Measurements from ENCODE around the gene ST3GAL2. TPM values are rescaled to one million over a fixed set of nuclear protein-coding genes. Genes with fewer than 3 reads are reported as not detected.

ST3GAL2 gene
- total RNA-seq, 1 donor from 2014 or later, result 57.4 TPM

GRCh38 chr16:70444249-70445063, 5.6 kb upstream of the ST3GAL2 start:
- H3K27me3 Mint-ChIP-seq, result no peaks in the 10 kb centered on the region

DNA sequence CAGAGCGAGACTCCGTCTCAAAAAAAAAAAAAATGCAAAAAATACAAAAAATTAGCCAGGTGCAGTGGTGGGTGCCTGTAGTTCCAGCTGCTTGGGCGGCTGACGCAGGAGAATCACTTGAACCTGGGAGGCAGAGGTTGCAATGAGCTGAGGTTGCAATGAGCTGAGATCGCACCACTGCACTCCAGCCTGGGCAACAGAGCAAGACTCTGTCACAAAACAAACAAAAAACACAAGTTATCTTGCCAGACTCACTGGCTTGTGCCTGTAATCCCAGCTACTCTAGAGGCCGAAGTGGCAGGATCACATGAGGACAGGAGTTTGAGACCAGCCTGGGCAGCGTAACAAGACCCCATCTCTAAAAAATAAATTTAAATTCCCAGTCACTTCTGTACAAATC, 3.4 kb upstream of the ST3GAL2 start:
- no peak for ATAC-seq (ENCODE audit: low read depth)
- POLR2A ChIA-PET, result interaction anchor here (1.5 to 2.2 kb wide), 2 partner anchors 10 to 12 kb away, joined by 4 to 12 read pairs; no protein-coding TSS in a partner anchor

More at GRCh38 chr16:70444249-70445063, 5.6 kb upstream of the ST3GAL2 start:
- CTCF ChIA-PET, result no interaction called here
- ATAC-seq (ENCODE audit: low read depth) (no peak), DNase-seq (no peak)
- no peak overlapping the region for H3K27ac Mint-ChIP-seq
- TF ChIP-seq CTCF (IDR thresholded peaks at IDR 0.05), result no peak
- intact Hi-C loops (cut with micrococcal nuclease), result no loop called here
- H3K4me3 Mint-ChIP-seq, result no peak overlapping the region
- no peaks in the 10 kb centered on the region for H3K36me3 Mint-ChIP-seq (ENCODE audit: low read depth)
- peaks cover 11% of the 10 kb centered on the region for H3K4me1 Mint-ChIP-seq
- no peaks in the 10 kb centered on the region for H3K9me3 Mint-ChIP-seq
- POLR2A ChIA-PET, result interaction anchor here (1.1 kb wide), 1 partner anchor 63 kb away, joined by 3 read pairs; no protein-coding TSS in a partner anchor

DNA sequence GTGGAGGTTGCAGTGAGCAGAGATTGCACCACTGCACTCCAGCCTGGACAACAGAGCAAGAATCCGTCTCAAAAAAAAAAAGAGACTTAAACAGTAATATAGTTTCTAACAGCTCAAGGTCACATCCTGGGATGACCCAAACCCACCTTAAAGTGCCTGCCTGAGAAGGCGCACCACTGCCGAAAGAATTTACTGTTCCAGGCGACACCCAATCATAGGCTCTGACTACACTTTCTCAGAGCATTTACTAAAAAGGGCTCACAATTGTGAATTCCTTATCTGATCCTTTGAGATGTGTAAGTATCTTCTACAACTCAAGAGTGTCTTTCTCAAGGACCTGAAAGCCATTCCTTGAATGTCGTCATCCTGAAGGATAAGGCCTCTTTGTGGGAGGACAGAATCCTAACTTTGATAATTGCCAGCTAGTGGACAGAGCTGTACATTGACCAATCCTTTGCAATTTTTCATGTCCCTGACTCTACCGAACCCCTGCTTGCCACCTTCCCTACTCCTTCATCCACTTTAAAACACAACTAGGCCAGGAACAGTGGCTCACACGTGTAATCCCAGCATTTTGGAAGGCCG, 2.6 kb upstream of the ST3GAL2 start:
- no peak for TF ChIP-seq CTCF (IDR thresholded peaks at IDR 0.05)
- ATAC-seq (ENCODE audit: low read depth) (no peak), DNase-seq (no peak)
- ChIA-PET POLR2A (interaction anchor here (1.5 to 2.2 kb wide), 2 partner anchors 9 to 12 kb away, joined by 4 to 12 read pairs; no protein-coding TSS in a partner anchor), CTCF (no interaction called here)
- Mint-ChIP-seq H3K36me3 (ENCODE audit: low read depth) (peaks cover 10% of the 10 kb centered on the region), H3K27ac (no peak overlapping the region), H3K27me3 (no peaks in the 10 kb centered on the region), H3K9me3 (no peaks in the 10 kb centered on the region), H3K4me3 (peak overlapping the region; percentile 24), H3K4me1 (peaks cover 25% of the 10 kb centered on the region)
- intact Hi-C loops (cut with micrococcal nuclease), result no loop called here

More for the DNA sequence above, 3.4 kb upstream of the ST3GAL2 start:
- Mint-ChIP-seq H3K27me3 (no peaks in the 10 kb centered on the region), H3K36me3 (ENCODE audit: low read depth) (peaks cover 10% of the 10 kb centered on the region), H3K4me3 (no peak overlapping the region), H3K4me1 (peaks cover 24% of the 10 kb centered on the region), H3K27ac (no peak overlapping the region), H3K9me3 (no peaks in the 10 kb centered on the region)
- DNase-seq, result no peak
- TF ChIP-seq CTCF (IDR thresholded peaks at IDR 0.05), result no peak
- CTCF ChIA-PET, result no interaction called here
- intact Hi-C loops (cut with micrococcal nuclease), result no loop called here

GRCh38 chr16:70440009-70440692, 1.3 kb upstream of the ST3GAL2 start:
- ATAC-seq (ENCODE audit: low read depth), result no peak
- H3K4me1 Mint-ChIP-seq, result peaks cover 30% of the 10 kb centered on the region
- POLR2A ChIA-PET, result interaction anchor here (0.6 to 3.2 kb wide), 7 partner anchors 10 to 93 kb away, joined by 3 to 39 read pairs (median 8); partner anchors contain the start of genes DDX19A and FCSK
- no peak for TF ChIP-seq CTCF (IDR thresholded peaks at IDR 0.05)
- no peak for DNase-seq
- H3K36me3 Mint-ChIP-seq (ENCODE audit: low read depth), result peaks cover 11% of the 10 kb centered on the region
- no peaks in the 10 kb centered on the region for H3K27me3 Mint-ChIP-seq
- intact Hi-C loops (cut with micrococcal nuclease), result no loop called here
- no peaks in the 10 kb centered on the region for H3K9me3 Mint-ChIP-seq
- H3K4me3 Mint-ChIP-seq, result peak overlapping the region; percentile 93
- CTCF ChIA-PET, result interaction anchor here (1.3 kb wide), 1 partner anchor 60 kb away, joined by 4 read pairs; no protein-coding TSS in a partner anchor
- H3K27ac Mint-ChIP-seq, result no peak overlapping the region

Measured in activated B cell treated with CpG ODN at 0.5 μM for 24 hours (primary cell).